Endodermal cell (in vitro differentiated cells): ENCODE measurements around the gene NHP2. TPM values are rescaled to one million over a fixed set of nuclear protein-coding genes. Genes with fewer than 3 reads are reported as not detected.

Experiments
- DNase-seq: peaks from one replicate; pipeline ENCODE4 v3.0.0-alpha.2; 2017
- H3K27ac ChIP-seq: 2 replicates; pipeline ENCODE4 v1.5.1; 2013; ENCODE audit warnings: mild to moderate bottlenecking, low read depth, low read length, moderate library complexity
- H3K27me3 ChIP-seq: 2 replicates; pipeline ENCODE4 v1.6.1; 2013; ENCODE audit warnings: mild to moderate bottlenecking, low read length, moderate library complexity; ENCODE audit not compliant: insufficient read depth, control insufficient read depth, poor library complexity, severe bottlenecking
- H3K36me3 ChIP-seq: 2 replicates; pipeline ENCODE4 v1.7.0; 2013; ENCODE audit warnings: mild to moderate bottlenecking, low read length, moderate library complexity; ENCODE audit not compliant: control insufficient read depth, insufficient read depth
- H3K4me1 ChIP-seq: one replicate; pipeline ENCODE4 v1.7.0; 2013; ENCODE audit warnings: low read length; ENCODE audit not compliant: control insufficient read depth, insufficient read depth
- H3K4me3 ChIP-seq: 2 replicates; pipeline ENCODE4 v1.5.1; 2013; ENCODE audit warnings: mild to moderate bottlenecking, low read length, moderate library complexity
- H3K9ac ChIP-seq: 2 replicates; pipeline ENCODE4 v1.6.1; 2013; ENCODE audit warnings: mild to moderate bottlenecking, low read length, moderate library complexity; ENCODE audit not compliant: poor library complexity, severe bottlenecking; ENCODE audit errors: extremely low read depth
- H3K9me3 ChIP-seq: 2 replicates; pipeline ENCODE4 v1.6.1; 2013; ENCODE audit warnings: mild to moderate bottlenecking, low read length, moderate library complexity; ENCODE audit not compliant: control insufficient read depth
- H3K27ac Mint-ChIP-seq: 2 replicates; pipeline ENCODE4 v1.8.0; 2020; ENCODE audit warnings: mixed read lengths
- H3K27me3 Mint-ChIP-seq: 2 replicates; pipeline ENCODE4 v1.8.0; 2021; ENCODE audit warnings: mild to moderate bottlenecking, mixed read lengths; ENCODE audit not compliant: insufficient read depth
- H3K36me3 Mint-ChIP-seq: 2 replicates; pipeline ENCODE4 v1.8.0; 2020; ENCODE audit warnings: low read depth, mixed read lengths
- H3K4me1 Mint-ChIP-seq: 2 replicates; pipeline ENCODE4 v1.8.0; 2020; ENCODE audit warnings: mixed read lengths
- H3K4me3 Mint-ChIP-seq: 2 replicates; pipeline ENCODE4 v1.8.0; 2020; ENCODE audit warnings: mild to moderate bottlenecking, moderate library complexity, mixed read lengths
- H3K9me3 Mint-ChIP-seq: 2 replicates; pipeline ENCODE4 v1.8.0; 2020; ENCODE audit warnings: mild to moderate bottlenecking, mixed read lengths
- WGBS, 2 experiments: methylation state at CpG; one replicate each; pipeline versions ENCODE4 v1.1.5 to v1.1.7; 2013; ENCODE audit warnings: missing lambda C conversion rate in 2 of 2, mixed read lengths in 1 of 2; ENCODE audit not compliant: insufficient coverage in 1 of 2, insufficient read length in 1 of 2; 5-methylcytosine and 5-hydroxymethylcytosine counted together
- total RNA-seq, 2 donors: library from RNA; stranded (reverse); fragmentation: NEBNext Ultra II Directional in 1 of 2; extraction: Animal tissue kit (Norgen Biotek cat#: 25700) in 1 of 2; gene quantifications; 2 replicates in 1 of 2; 3 replicates in 1 of 2; pipeline ENCODE4 v1.2.1, GENCODE V29; 2021
- TF ChIP-seq, protein P1 (sequence below): fragments of 200-600 bp; sonication (generic); conservative IDR thresholded peaks from 2 replicates; pipeline ENCODE4 v1.5.0; 2021; ENCODE audit warnings: antibody characterized with exemption, mild to moderate bottlenecking

The NHP2 gene
- total RNA-seq, 2 donors from 2014 or later: 174 to 176 TPM

DNA sequence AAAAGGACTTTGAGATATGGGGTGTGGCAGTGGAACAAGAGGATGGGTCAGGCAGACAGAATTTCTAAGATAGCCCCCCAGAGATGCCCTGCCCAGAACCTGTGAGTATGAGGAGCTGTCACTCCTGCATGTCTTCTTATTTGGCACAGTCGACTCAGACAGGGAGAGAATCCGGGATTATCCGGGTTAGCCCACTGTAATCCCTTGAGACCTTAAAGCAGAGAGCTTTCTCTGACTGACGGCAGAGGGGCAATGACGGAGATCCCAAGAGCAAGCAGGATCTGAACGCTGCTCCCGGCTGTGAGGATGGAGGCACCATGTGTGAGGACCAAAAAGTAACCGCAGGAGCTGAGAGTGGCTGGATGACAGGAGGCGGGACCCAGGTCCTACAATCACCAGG, 8.8 kb upstream of the NHP2 start:
- Mint-ChIP-seq H3K27ac (no peak overlapping the region), H3K27me3 (peaks cover 40% of the 10 kb centered on the region), H3K36me3 (no peaks in the 10 kb centered on the region), H3K4me1 (peaks cover 7% of the 10 kb centered on the region), H3K9me3 (no peaks in the 10 kb centered on the region), H3K4me3 (no peak overlapping the region)
- H3K27ac ChIP-seq: no peak overlapping the region
- WGBS, 2 experiments: 76 to 83% methylated on average over 8 to 9 of the region's 9 CpGs
- DNase-seq: peak; percentile 36
- H3K27me3 ChIP-seq: peaks cover 27% of the 10 kb centered on the region
- TF ChIP-seq, protein P1, sequence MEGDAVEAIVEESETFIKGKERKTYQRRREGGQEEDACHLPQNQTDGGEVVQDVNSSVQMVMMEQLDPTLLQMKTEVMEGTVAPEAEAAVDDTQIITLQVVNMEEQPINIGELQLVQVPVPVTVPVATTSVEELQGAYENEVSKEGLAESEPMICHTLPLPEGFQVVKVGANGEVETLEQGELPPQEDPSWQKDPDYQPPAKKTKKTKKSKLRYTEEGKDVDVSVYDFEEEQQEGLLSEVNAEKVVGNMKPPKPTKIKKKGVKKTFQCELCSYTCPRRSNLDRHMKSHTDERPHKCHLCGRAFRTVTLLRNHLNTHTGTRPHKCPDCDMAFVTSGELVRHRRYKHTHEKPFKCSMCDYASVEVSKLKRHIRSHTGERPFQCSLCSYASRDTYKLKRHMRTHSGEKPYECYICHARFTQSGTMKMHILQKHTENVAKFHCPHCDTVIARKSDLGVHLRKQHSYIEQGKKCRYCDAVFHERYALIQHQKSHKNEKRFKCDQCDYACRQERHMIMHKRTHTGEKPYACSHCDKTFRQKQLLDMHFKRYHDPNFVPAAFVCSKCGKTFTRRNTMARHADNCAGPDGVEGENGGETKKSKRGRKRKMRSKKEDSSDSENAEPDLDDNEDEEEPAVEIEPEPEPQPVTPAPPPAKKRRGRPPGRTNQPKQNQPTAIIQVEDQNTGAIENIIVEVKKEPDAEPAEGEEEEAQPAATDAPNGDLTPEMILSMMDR: no peak
- no peak overlapping the region for H3K9ac ChIP-seq
- H3K4me3 ChIP-seq: no peak overlapping the region
- H3K36me3 ChIP-seq: no peaks in the 10 kb centered on the region
- H3K9me3 ChIP-seq: no peaks in the 10 kb centered on the region
- H3K4me1 ChIP-seq: no peaks in the 10 kb centered on the region

DNA sequence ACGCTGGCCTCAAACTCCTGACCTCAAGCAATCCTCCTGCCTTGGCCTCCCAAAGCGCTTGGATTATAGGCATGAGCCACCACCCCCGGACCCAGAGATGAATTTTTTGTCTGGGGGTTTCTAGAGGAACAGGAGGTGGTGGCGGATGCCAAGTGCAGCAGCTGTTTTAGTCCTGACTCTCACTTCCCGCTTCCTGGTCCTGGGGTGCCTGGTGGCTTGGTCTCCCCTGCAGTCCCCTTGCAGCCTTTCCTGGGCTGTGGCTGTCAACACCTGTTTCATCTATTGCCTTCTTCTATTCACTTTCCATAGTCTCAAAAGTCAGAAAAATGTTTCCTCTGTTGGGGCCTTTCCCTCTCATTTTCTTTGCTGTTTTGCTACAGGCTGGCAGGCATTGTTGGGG, 6.5 kb upstream of the NHP2 start:
- Histone ChIP-seq H3K4me1 (no peaks in the 10 kb centered on the region), H3K4me3 (no peak overlapping the region), H3K9ac (no peak overlapping the region), H3K36me3 (no peaks in the 10 kb centered on the region), H3K27ac (no peak overlapping the region), H3K27me3 (peaks cover 27% of the 10 kb centered on the region), H3K9me3 (no peaks in the 10 kb centered on the region)
- no peaks in the 10 kb centered on the region for H3K36me3 Mint-ChIP-seq
- no peaks in the 10 kb centered on the region for H3K9me3 Mint-ChIP-seq
- WGBS, 2 experiments: 83 to 95% methylated on average over 4 to 5 of the region's 5 CpGs
- no peak for DNase-seq
- peaks cover 7% of the 10 kb centered on the region for H3K4me1 Mint-ChIP-seq
- peaks cover 32% of the 10 kb centered on the region for H3K27me3 Mint-ChIP-seq
- H3K27ac Mint-ChIP-seq: no peak overlapping the region
- TF ChIP-seq, protein P1: no peak
- H3K4me3 Mint-ChIP-seq: no peak overlapping the region

DNA sequence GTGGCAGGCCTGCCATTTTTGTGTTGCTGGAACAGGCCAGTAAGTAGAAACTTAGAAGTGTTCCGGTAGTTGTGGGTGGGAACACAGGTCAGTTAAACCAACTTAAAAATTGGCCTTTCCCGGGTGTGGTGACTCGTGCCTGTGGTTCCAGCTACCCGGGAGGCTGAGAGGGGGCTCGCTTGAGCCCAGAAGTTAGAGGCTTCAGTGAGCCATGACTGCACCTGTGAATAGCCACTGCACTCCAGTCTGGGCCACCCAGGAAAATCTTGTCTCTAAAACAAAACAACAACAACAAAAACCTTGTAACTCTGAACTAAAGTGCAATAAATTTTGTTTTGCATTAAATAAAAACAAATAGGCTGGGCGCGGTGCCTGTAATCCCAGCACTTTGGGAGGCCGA, 1.4 kb upstream of the NHP2 start:
- Mint-ChIP-seq H3K4me3 (no peak overlapping the region), H3K27ac (no peak overlapping the region), H3K36me3 (peaks cover 17% of the 10 kb centered on the region), H3K27me3 (no peaks in the 10 kb centered on the region), H3K9me3 (no peaks in the 10 kb centered on the region), H3K4me1 (peaks cover 14% of the 10 kb centered on the region)
- WGBS, 2 experiments: 92% methylated on average over 4 to 8 of the region's 8 CpGs
- H3K27me3 ChIP-seq: no peaks in the 10 kb centered on the region
- no peak overlapping the region for H3K4me3 ChIP-seq
- H3K27ac ChIP-seq: no peak overlapping the region
- TF ChIP-seq, protein P1: no peak
- no peaks in the 10 kb centered on the region for H3K4me1 ChIP-seq
- peaks cover 17% of the 10 kb centered on the region for H3K36me3 ChIP-seq
- DNase-seq: no peak
- no peak overlapping the region for H3K9ac ChIP-seq
- H3K9me3 ChIP-seq: no peaks in the 10 kb centered on the region
